VCaP (cell line): Measurements from ENCODE around the gene DPCD.
A peak's percentile ranks its signal among the peaks of the same experiment; 100 is the strongest.
"Not testable (repeated sequence)": the region's sequence is repeated elsewhere in the genome, so short reads cannot be mapped to it uniquely, and the experiment has no call there.

ENCODE experiments used
- H3K27ac ChIP-seq: fragments of 450-650 bp; 2 replicates; pipeline ENCODE4 v1.5.1; 2017
- CTCF ChIP-seq: fragments of 450-650 bp; conservative IDR thresholded peaks from 2 replicates; pipeline ENCODE4 v1.5.1; 2017; ENCODE audit warnings: mild to moderate bottlenecking, moderate library complexity

Gene DPCD

GRCh38 chr10:101578803-101579515 is 9.2 kb upstream of the DPCD start:
- TF ChIP-seq CTCF, result no peak
- no peak overlapping the region for H3K27ac ChIP-seq

- TF ChIP-seq CTCF, result no peak
- no peak overlapping the region for H3K27ac ChIP-seq
Measured at GRCh38 chr10:101579516-101579870, 8.6 kb upstream of the DPCD start.

GRCh38 chr10:101580486-101581399 is 7.4 kb upstream of the DPCD start:
- no peak overlapping the region for H3K27ac ChIP-seq
- no peak for TF ChIP-seq CTCF

GRCh38 chr10:101585841-101586240 is 2.3 kb upstream of the DPCD start:
- no peak overlapping the region for H3K27ac ChIP-seq
- TF ChIP-seq CTCF, result no peak

GRCh38 chr10:101588879-101589278 is 758 bp downstream of the DPCD start:
- H3K27ac ChIP-seq, result peak overlapping the region; percentile 83; the same call in 1 of the 2 replicates
- no peak for TF ChIP-seq CTCF

- H3K27ac ChIP-seq, result not testable (repeated sequence)
Measured at GRCh38 chr10:101593331-101593730, 5.2 kb downstream of the DPCD start.

GRCh38 chr10:101595591-101596433 is 7.7 kb downstream of the DPCD start:
- peak overlapping the region; percentile 56 for H3K27ac ChIP-seq
- TF ChIP-seq CTCF, result no peak
